Measurements from ENCODE around the gene PERM1. TPM values are rescaled to one million over a fixed set of nuclear protein-coding genes. Genes with fewer than 3 reads are reported as not detected.

The PERM1 gene
- total RNA-seq, 1 experiment from 2014 or later = 0.18 TPM

DNA sequence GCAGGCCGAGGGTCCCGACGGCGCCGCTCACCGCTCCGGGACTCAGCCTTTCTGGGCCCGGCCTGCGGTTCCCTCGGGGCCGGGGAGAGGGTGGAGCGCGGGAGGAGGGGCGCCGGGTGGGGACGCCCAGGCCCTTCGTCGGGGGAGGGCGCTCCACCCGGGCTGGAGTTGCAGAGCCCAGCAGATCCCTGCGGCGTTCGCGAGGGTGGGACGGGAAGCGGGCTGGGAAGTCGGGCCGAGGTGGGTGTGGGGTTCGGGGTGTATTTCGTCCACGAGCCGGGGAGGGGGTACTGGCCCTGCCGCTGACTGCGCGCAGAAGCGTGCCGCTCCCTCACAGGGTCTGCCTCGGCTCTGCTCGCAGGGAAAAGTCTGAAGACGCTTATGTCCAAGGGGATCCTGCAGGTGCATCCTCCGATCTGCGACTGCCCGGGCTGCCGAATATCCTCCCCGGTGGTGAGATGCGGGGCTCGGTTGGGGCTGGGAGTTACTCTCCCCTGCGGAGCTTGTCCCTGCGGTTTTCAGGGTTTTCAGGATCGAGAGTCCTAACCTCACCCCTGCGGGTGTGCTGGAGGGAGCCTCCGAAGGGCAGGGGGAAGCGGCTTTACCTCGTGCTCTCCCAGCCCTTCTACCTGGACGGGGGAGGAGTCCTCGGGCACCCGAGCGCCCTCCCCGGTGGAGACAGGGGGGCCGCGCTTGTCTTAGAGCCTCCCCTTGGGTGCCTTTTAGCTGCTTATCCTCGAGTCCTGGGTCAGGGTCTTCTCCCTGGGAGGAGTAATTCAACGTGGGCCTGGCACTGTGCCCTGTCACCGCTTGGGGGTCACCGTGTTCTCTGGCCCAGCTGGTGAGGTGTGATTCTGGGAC is 56.1 kb downstream of the PERM1 start:
- peaks cover 7% of the 10 kb centered on the region for H3K4me1 ChIP-seq
- H3K4me3 ChIP-seq (ENCODE audit: low read depth, low read length) = peak overlapping the region; percentile 23
- H3K9me3 ChIP-seq = no peaks in the 10 kb centered on the region
- Mint-ChIP-seq H3K4me1 (ENCODE audit: low read depth, unreplicated experiment) (no peaks in the 10 kb centered on the region), H3K4me3 (ENCODE audit: unreplicated experiment) (peak overlapping the region; percentile 24), H3K9me3 (ENCODE audit: unreplicated experiment) (no peaks in the 10 kb centered on the region), H3K27me3 (ENCODE audit: insufficient read depth, unreplicated experiment) (peaks cover 18% of the 10 kb centered on the region), H3K27ac (ENCODE audit: unreplicated experiment) (no peak overlapping the region), H3K36me3 (ENCODE audit: insufficient read depth, unreplicated experiment) (no peaks in the 10 kb centered on the region)
- no TSS peak for BruUV-seq (replicated peaks)
- intact Hi-C loops (cut with micrococcal nuclease; ENCODE audit: unreplicated experiment) = no loop called here
- ChIA-PET POLR2A (no interaction called here), CTCF (no interaction called here)
- H3K36me3 ChIP-seq (ENCODE audit: control insufficient read depth, insufficient read depth, low read length) = no peaks in the 10 kb centered on the region
- peaks cover 6% of the 10 kb centered on the region; the same call in 1 of the 2 replicates for H3K27me3 ChIP-seq (replicated peaks; ENCODE audit: control insufficient read depth, insufficient read depth, low read length)
- peak in 1 of 2 experiments; percentile 44 for DNase-seq
- no peak for TF ChIP-seq CTCF (IDR thresholded peaks at IDR 0.05; ENCODE audit: insufficient read depth in 1 of 2, low read depth in 1 of 2, low read length in 1 of 2, severe bottlenecking in 1 of 2, unreplicated experiment in 1 of 2)

Other genes with a start within 250 kb of the PERM1 start
- 0.54 and 0.63 TPM in 2 replicates for gene SAMD11, start 58.2 kb downstream of the PERM1 start, total RNA-seq (2022)
- gene NOC2L, start 22.8 kb downstream of the PERM1 start, total RNA-seq (2022) = 93.4 and 94.1 TPM in 2 replicates
- gene KLHL17, start 21.5 kb downstream of the PERM1 start, total RNA-seq (2022) = 33.1 and 34.4 TPM in 2 replicates
- 3.1 and 4.0 TPM in 2 replicates for gene PLEKHN1, start 15.6 kb downstream of the PERM1 start, total RNA-seq (2022)
- gene HES4, start 18.0 kb upstream of the PERM1 start, total RNA-seq (2022) = 45.5 and 53.8 TPM in 2 replicates
- gene ISG15, start 31.4 kb upstream of the PERM1 start, total RNA-seq (2022) = 55.5 and 63.1 TPM in 2 replicates
- 176 and 188 TPM in 2 replicates for gene AGRN, start 38.0 kb upstream of the PERM1 start, total RNA-seq (2022)
- 0.56 and 0.57 TPM in 2 replicates for gene RNF223, start 92.2 kb upstream of the PERM1 start, total RNA-seq (2022)
- 12.9 and 14.0 TPM in 2 replicates for gene C1orf159, start 134.0 kb upstream of the PERM1 start, total RNA-seq (2022)
- 0.29 and 1.2 TPM in 2 replicates for gene TTLL10, start 191.8 kb upstream of the PERM1 start, total RNA-seq (2022)
- not detected in 2 replicates for gene TNFRSF18, start 224.5 kb upstream of the PERM1 start, total RNA-seq (2022)
- gene TNFRSF4, start 232.1 kb upstream of the PERM1 start, total RNA-seq (2022) = not detected in 2 replicates
- 138 and 140 TPM in 2 replicates for gene SDF4, start 249.9 kb upstream of the PERM1 start, total RNA-seq (2022)